GM21423 (cell line): ENCODE data around the gene ITPRID1.

ENCODE experiments used
- ATAC-seq: cut with Tn5 transposase; IDR thresholded peaks from one replicate; pipeline ENCODE4 v1.9.1; 2021; ENCODE audit warnings: mild to moderate bottlenecking, moderate library complexity; ENCODE audit not compliant: unreplicated experiment

Gene ITPRID1

GRCh38 chr7:31633467-31633866 is 119.6 kb downstream of the ITPRID1 start:
- ATAC-seq: no peak

GRCh38 chr7:31633894-31634494 is 120.1 kb downstream of the ITPRID1 start:
- no peak for ATAC-seq

- no peak for ATAC-seq
These were observed 126.5 kb downstream of the ITPRID1 start for GRCh38 chr7:31640381-31640780.

GRCh38 chr7:31642681-31643115 is 128.8 kb downstream of the ITPRID1 start:
- ATAC-seq: no peak

GRCh38 chr7:31646942-31647341 is 133.1 kb downstream of the ITPRID1 start:
- ATAC-seq: no peak

GRCh38 chr7:31647511-31647910 is 133.6 kb downstream of the ITPRID1 start:
- no peak for ATAC-seq

GRCh38 chr7:31648288-31648687 is 134.4 kb downstream of the ITPRID1 start:
- ATAC-seq: no peak

GRCh38 chr7:31648880-31649279 is 135.0 kb downstream of the ITPRID1 start:
- ATAC-seq: no peak

- no peak for ATAC-seq
These were observed 137.6 kb downstream of the ITPRID1 start for GRCh38 chr7:31651234-31652062.

GRCh38 chr7:31652063-31652326 is 138.1 kb downstream of the ITPRID1 start:
- ATAC-seq: no peak

GRCh38 chr7:31663072-31663471 is 149.2 kb downstream of the ITPRID1 start:
- no peak for ATAC-seq

- no peak for ATAC-seq
These were observed 151.0 kb downstream of the ITPRID1 start for GRCh38 chr7:31664890-31665289.

- no peak for ATAC-seq
These were observed 151.7 kb downstream of the ITPRID1 start for GRCh38 chr7:31665546-31665945.

- ATAC-seq: no peak
These were observed 155.6 kb downstream of the ITPRID1 start for GRCh38 chr7:31669461-31669860.

- no peak for ATAC-seq
These were observed 165.8 kb downstream of the ITPRID1 start for GRCh38 chr7:31679574-31680305.

- ATAC-seq: no peak
These were observed 169.7 kb downstream of the ITPRID1 start for GRCh38 chr7:31683445-31684225.

- ATAC-seq: no peak
These were observed 173.3 kb downstream of the ITPRID1 start, which contains the start of gene PPP1R17 for GRCh38 chr7:31687024-31687748. TSS of gene PPP1R17 (plus strand) at chr7:31687215. CDS start at chr7:31692442, 5,227 bp downstream.

- ATAC-seq: peak; percentile 80
These were observed 174.5 kb downstream of the ITPRID1 start for GRCh38 chr7:31688372-31688771.

- no peak for ATAC-seq
These were observed 175.1 kb downstream of the ITPRID1 start for GRCh38 chr7:31688996-31689395.

GRCh38 chr7:31690935-31691334 is 177.0 kb downstream of the ITPRID1 start:
- no peak for ATAC-seq
